ENCODE results near the gene GNG13. TPM values are rescaled to one million over a fixed set of nuclear protein-coding genes. Genes with fewer than 3 reads are reported as not detected.

GNG13 gene
- total RNA-seq, 1 experiment from 2014 or later = not detected

DNA sequence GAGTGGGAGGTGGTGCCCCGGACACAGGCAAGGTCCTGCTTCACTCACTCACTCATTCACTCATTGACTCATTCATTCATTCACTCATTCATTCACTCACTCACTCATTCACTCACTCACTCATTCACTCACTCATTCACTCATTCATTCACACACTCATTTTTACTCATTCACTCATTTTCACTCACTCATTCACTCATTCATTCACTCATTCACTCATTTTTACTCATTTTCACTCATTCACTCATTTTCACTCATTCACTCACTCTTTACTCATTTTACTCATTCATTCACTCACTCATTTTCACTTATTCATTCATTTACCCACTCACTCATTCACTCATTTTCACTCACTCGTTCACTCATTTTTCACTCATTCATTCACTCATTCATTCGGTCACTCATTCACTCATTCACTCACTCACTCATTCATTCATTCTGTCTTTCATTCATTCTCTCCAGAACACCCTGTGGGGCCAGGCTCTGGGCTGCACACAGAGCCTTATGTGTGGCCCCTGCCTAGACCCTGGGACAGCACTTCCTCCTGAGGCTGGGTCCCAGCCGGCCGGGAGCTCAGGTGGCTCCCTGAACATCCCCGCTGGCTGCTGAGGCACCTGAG is 21.5 kb downstream of the GNG13 start:
- Mint-ChIP-seq H3K4me1 (no peaks in the 10 kb centered on the region), H3K27me3 (ENCODE audit: low read depth) (peaks cover 31% of the 10 kb centered on the region), H3K27ac (no peak overlapping the region), H3K4me3 (no peak overlapping the region), H3K9me3 (no peaks in the 10 kb centered on the region), H3K36me3 (ENCODE audit: insufficient read depth in 1 of 3, low read depth in 3 of 3) (no peaks in the 10 kb centered on the region)
- no peak overlapping the region for H3K23ac ChIP-seq (ENCODE audit: insufficient read length, low read depth, low read length)
- no peak overlapping the region for H2AFZ ChIP-seq (ENCODE audit: low read length)
- H3K56ac ChIP-seq (ENCODE audit: insufficient read length, low read depth, low read length) = no peak overlapping the region
- TF ChIP-seq, protein P1, sequence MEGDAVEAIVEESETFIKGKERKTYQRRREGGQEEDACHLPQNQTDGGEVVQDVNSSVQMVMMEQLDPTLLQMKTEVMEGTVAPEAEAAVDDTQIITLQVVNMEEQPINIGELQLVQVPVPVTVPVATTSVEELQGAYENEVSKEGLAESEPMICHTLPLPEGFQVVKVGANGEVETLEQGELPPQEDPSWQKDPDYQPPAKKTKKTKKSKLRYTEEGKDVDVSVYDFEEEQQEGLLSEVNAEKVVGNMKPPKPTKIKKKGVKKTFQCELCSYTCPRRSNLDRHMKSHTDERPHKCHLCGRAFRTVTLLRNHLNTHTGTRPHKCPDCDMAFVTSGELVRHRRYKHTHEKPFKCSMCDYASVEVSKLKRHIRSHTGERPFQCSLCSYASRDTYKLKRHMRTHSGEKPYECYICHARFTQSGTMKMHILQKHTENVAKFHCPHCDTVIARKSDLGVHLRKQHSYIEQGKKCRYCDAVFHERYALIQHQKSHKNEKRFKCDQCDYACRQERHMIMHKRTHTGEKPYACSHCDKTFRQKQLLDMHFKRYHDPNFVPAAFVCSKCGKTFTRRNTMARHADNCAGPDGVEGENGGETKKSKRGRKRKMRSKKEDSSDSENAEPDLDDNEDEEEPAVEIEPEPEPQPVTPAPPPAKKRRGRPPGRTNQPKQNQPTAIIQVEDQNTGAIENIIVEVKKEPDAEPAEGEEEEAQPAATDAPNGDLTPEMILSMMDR (conservative IDR thresholded peaks at IDR 0.05) = no peak
- H2BK12ac ChIP-seq (ENCODE audit: insufficient read length, low read depth, low read length) = no peak overlapping the region
- H4K8ac ChIP-seq (replicated peaks; ENCODE audit: insufficient read length, low read depth, low read length) = no peak overlapping the region
- no peak overlapping the region for H2BK120ac ChIP-seq (ENCODE audit: low read depth, low read length, poor library complexity, severe bottlenecking)
- no peaks in the 10 kb centered on the region for H3K79me1 ChIP-seq (ENCODE audit: insufficient read depth, low read depth, low read length, poor library complexity, severe bottlenecking)
- H4K20me1 ChIP-seq (ENCODE audit: control insufficient read depth, insufficient read depth, insufficient read length) = peaks cover 3% of the 10 kb centered on the region
- no peaks in the 10 kb centered on the region for H3K23me2 ChIP-seq (ENCODE audit: insufficient read length, low read depth, low read length, poor library complexity, severe bottlenecking)
- H3K27me3 ChIP-seq (ENCODE audit: insufficient read depth, low read length) = no peaks in the 10 kb centered on the region; the same call in 1 of the 2 replicates
- no peak overlapping the region for H2BK20ac ChIP-seq (ENCODE audit: low read depth, low read length, poor library complexity, severe bottlenecking)
- no peaks in the 10 kb centered on the region for H3K9me3 ChIP-seq (ENCODE audit: control insufficient read depth, low read depth, low read length)
- no peaks in the 10 kb centered on the region for H3K79me2 ChIP-seq (ENCODE audit: insufficient read depth, low read length)
- H3K4me2 ChIP-seq (ENCODE audit: insufficient read depth, insufficient read length, low read length) = no peak overlapping the region
- no peak overlapping the region for H3K4ac ChIP-seq (ENCODE audit: low read depth, low read length)
- WGBS (ENCODE audit: extremely low coverage, insufficient read length, low lambda C conversion rate) = 100% methylated on average over 2 of the region's 6 CpGs
- H3T11ph ChIP-seq (ENCODE audit: low read length) = no peak overlapping the region
- no peak overlapping the region for H4K91ac ChIP-seq (ENCODE audit: insufficient read length, low read depth, low read length)
- no peak overlapping the region for H4K5ac ChIP-seq (ENCODE audit: insufficient read length, low read depth, low read length)
- no peaks in the 10 kb centered on the region for H3K4me1 ChIP-seq (ENCODE audit: insufficient read depth, low read length)
- H2BK15ac ChIP-seq (ENCODE audit: low read depth, low read length) = no peak overlapping the region
- no peak overlapping the region for H2AK5ac ChIP-seq (ENCODE audit: insufficient read length, low read length)
- H3K18ac ChIP-seq (ENCODE audit: insufficient read length, low read depth, low read length) = no peak overlapping the region
- no peak overlapping the region for H3K14ac ChIP-seq (ENCODE audit: insufficient read depth, low read length)
- no peak overlapping the region for H2BK5ac ChIP-seq (ENCODE audit: insufficient read length, low read length)
- no peak overlapping the region for H3K27ac ChIP-seq (ENCODE audit: insufficient read length, low read depth, low read length)
- no peak overlapping the region for H3K9ac ChIP-seq (ENCODE audit: extremely low read depth, insufficient read length, low read length)
- DNase-seq = no peak
